Suppressor macrophage treated with lipopolysaccharide for 1 hour (primary cell): Measurements from ENCODE around the gene DNAAF9.
"Not testable (repeated sequence)": the region's sequence is repeated elsewhere in the genome, so short reads cannot be mapped to it uniquely, and the experiment has no call there.

ENCODE experiments used
- DNase-seq, 3 donors: peaks; one replicate each; pipeline ENCODE4 v3.0.0-alpha.2; 2020 to 2022

DNAAF9 gene

DNA sequence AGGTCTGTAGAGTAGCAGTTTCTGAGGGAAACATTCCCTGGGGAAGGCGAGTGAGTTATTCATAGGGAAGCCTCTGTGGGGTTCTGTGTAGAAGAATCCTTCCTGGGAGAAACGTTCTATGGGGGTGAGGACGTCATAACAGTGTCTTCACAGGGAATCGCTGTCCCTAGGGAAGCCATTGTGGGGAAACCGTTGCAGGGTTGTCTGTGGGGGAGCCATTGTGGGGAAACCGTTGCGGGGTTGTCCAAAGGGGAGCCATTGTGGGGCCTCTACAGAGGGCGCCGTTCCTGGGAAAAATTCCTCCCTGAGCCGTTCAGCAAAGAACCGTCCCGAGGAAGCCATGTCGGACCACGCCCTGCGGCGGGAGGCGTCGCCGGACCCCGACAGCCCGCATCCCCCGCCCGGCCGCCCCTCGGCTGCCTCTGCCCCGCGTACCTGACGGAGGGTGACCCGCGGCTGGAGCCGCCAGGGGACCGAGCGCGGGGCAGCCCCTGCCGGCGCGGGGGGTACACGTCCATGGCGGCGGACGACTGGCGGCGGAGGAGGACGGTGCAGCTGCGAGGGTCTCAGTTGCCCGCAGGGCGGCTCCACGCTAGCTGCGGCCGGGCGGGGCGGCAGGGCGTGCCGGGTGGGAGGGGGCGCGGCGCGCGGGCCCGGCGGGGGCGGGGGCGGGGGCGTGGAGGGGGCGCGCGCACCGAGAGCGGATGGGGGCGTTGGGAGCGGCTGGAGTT lies at the start of gene DNAAF9:
DNAAF9 (minus strand) TSS at position 630 of the 731 bp plus-strand sequence; CDS start at position 518, 112 bp downstream.
- DNase-seq, result peak; percentile 66 to 89 (median 78)

DNA sequence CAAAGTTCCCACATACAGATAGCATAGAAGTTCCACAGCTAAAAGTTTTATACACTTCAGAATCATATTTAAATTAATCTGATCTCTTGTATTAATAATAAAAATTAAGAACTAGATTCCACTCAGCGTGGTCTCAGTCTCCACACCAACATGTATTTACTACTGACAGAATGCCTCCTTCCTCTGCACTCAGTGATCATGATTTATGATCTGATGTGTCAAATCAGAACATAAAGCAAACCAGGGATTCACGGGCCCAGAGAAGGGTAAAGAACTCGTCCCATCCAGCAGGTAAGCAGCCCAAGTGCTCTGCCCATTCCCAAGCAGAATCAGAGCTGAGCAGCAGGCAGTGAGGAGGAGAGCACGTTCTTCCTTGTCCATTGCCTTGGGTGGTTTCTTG lies 49.2 kb upstream of the DNAAF9 start:
- no peak for DNase-seq

DNA sequence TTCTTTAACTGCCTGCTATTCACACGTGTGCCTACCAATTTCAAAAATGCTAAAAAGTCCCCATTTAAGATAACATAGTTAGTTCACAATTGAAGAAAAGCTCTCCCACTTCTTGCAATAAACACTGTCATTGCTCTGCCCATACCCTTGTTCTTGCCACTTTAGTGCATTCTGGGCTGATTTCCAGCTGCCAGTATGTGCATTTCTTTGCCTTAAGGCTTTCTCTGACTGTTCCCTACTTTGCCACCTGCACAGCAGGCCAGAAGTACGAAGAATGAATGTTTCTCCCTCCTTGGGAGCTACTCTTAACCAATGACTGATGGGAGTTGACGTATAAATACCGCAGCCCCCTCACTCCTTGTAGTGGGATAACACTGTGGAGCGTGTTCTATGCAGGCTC lies 47.4 kb upstream of the DNAAF9 start:
- DNase-seq, result no peak

DNA sequence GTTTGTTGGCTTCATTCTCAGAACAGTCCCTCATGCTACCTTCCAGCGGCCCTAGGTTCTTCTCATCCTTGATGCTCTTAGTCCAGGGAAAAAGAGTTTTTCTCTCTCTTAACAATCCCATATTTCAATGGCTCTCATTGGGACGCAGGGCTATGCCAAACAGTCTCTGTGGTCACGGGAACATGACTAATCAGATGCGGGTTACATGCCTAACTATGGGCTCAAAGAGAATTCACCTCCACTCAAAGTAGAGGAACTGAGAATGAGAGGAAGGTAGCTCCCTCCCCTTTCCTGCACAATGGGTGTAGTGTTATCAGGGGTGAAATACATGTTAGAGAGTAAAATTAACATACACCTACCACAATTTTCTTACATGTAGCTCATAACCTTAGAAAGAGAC lies 45.2 kb upstream of the DNAAF9 start:
- DNase-seq, result no peak

DNA sequence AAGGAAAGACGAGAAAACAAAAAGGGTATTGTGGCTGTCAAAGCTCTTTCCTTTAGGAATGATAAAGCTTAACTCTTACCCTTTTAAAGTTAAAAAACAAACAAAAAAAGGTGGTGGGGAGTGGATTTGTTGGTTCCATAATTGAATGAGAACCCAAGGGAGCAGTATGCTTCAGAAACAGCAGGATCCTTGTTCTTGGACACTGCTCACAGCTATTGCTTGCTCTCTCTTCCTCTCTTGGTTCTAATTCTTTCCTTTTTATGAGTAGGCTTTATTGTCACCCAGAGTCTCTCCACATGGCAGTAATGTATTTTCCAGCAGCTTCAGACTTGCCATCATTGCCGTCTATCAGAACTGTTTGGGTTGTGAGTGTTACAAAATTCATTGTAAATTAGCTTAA lies 44.7 kb upstream of the DNAAF9 start:
- DNase-seq, result no peak

DNA sequence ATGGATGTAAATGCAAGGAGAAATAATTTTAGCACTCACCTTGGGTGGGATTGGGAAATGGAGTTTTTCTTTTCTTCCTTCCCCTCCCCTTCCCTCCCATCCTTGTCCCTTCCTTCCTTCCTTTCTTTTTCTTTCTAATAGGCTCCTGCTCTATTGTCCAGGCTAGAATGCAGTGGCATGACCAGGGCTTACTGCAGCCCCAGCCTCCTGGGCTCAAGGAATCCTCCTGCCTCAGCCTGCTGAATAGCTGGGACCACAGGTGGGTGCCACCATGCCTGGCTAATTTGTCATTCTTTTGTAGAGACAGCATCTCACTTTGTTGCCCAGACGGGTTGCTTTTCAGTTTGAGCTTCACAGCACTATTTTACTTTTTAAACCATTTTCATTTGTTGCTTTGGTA lies 41.9 kb upstream of the DNAAF9 start:
- no peak for DNase-seq

DNA sequence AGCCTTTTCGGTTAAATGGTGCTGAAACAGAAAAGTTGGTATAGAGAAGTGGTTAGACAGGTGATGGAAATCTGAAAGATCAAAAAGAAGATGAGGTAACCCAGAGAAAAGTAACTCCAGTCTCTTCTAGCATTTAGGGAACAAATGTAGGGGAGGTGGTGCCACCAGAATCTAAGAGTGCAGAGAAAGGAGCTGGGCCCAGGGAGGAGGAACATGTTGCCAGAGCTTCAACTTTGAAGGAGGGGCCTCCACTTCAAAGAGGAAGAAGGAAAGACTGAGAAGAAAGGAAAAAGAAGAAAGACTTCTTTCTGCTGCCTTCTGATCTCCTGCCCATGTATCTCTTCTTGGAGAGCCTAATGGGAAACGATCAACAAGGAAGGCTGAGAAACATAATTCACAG lies 39.9 kb upstream of the DNAAF9 start:
- peak in 2 of 3 donors; percentile 15 to 28 for DNase-seq

DNA sequence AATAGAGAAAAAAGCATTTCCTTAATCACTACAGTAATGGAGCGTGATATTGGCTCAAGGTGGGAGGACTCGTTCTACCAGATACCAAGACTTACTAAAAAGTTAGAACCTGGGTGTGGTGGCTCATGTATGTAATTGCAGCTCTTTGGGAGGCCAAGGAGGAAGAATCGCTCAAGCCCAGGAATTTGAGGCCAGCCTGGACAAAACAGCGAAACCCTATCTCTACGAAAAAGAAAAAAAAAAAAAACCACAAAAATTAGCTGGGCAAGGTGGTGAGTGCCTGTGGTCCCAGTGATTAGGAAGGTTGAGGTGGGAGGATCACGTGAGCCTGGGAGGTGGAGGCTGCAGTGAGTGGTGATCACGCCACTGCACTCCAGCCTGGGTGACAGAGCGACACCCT lies 39.3 kb upstream of the DNAAF9 start:
- no peak for DNase-seq

DNA sequence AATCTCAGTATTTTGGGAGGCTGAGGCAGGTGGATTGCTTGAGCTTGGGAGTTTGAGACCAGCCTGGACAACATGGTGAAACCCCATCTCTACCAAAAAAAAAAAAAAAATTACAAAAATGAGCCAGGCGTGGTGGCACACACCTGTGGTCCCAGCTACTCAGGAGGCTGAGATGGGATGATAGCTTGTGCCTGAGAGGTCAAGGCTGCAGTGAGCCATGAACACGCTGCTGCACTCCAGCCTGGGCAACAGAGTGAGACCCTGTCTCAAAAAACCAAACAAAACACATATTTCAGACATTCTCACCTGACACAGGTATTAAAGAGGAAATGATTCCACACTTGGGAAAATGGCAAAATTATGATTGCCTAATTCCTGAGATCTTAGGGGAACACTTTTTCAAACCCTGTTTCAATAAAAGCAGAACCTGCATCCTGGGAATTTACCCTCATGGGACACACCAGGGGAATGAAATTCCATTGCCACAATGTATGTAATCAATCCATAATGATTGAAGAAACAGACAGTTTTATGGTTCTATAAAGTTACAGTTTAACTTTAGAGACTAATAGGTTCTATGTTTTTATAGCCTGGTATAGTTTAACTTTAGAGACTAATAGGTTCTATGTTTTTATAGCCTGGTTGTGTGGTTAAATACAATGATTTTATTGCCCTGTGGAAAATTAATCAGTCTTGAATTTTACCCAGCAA lies 29.6 kb upstream of the DNAAF9 start:
- no peak for DNase-seq

DNA sequence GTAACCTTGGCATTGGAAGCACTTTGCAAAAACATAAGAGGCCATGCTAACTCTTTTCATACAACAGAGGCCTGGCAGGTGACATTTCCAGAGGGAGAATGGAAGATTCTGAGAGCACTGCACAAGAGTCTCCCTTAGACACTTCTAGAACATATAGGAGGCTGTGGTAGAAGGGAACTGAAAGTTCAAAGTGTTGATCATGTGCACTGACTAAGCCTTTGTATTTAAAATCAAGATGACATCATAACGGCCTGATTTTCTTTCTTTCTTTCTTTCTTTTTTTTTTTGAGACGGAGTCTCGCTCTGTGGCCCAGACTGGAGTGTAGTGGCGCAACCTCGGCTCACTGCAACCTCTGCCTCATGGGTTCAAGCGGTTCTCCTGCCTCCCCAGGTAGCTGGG lies 26.8 kb upstream of the DNAAF9 start:
- DNase-seq, result peak; percentile 69 to 89 (median 88)

DNA sequence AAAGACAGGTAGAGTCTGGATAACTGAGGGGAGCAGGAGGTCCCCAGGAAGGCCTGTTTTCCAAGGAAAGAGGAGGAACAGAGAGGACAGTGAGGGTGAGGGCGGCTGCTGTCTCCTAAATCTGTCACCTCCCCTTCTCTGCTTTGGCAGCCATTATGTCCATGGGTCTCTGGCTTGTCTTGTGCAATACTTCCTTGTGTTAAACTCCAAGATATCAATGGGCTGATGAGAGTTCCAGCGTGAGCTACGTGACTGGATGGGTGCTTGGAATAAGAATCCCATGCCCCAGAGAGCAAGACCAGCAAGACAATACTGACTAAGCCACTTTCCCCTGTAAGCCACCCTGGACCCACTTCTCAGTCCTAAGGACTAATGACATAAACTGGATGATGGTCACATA lies 26.3 kb upstream of the DNAAF9 start:
- DNase-seq, result peak in 1 of 3 donors; percentile 23

DNA sequence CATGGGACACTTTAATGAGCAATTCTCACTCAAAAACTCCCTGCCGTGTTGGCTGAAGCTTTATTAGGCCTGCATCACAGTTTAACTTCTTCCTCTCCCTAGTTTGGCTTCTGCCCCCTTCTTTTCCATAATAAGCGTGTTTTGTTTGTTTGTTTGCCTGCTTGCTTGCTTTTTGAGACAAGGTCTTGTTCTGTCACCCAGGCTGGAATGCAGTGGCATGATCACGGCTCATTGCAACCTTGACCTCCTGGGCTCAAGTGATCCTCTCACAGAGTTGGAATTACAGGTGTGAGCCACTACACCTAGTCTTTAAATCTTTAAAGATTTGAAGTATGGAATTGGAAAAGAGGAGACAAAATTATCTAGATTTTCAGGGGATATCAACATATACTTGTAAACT lies 25.4 kb upstream of the DNAAF9 start:
- DNase-seq, result peak in 1 of 3 donors; percentile 22

DNA sequence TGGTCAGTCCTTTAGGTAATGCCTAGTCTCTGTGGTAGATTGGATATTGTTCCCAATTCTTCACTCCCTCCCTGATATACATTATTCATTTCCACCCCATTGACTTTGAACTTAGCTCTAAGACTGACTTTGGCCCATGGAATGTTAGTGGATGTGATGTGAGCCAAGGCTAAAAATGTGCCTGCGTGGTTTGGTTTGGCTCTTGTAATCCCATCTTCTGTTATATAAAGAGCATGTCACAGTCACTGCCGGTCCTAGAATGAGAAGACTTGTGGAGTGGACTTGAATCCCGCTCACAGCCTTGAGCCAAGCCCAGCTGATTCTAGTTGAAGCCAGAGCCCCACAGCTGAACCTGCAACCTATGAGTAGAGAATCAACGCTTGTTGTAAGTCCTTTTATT lies 23.6 kb upstream of the DNAAF9 start:
- DNase-seq, result no peak

DNA sequence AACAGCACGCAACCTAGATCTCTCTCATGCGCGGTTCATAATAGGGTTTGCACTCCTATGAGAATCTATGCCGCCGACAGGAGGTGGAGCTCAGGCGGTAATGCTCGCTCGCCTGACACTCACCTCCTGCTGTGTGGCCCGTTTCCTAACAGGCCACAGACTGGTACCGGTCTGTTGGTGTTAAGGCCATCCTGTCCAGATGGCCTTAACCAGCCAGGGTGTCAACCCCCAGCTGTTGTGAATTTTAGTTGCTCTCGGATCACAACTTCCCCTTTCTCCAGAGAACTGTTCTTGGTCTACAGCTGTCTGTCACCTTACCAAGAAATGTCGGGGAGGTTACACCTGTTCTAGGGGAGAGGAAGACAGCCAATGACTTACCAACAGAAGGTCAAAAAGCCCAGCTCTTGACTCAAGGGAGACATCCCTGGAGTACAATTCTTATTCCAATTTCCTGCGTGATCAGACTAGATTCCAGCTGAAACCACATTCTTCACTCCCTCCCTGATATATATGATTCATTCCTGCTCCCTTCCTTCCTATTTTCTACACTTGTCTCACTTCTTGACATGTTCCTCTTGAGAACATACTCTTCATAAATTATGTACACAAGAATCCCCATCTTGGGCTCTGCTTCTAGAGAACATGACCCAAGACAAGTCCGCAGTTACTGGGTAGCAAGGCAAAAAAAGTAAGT lies 23.1 kb upstream of the DNAAF9 start:
- DNase-seq, result peak; percentile 61 to 71 (median 68)

DNA sequence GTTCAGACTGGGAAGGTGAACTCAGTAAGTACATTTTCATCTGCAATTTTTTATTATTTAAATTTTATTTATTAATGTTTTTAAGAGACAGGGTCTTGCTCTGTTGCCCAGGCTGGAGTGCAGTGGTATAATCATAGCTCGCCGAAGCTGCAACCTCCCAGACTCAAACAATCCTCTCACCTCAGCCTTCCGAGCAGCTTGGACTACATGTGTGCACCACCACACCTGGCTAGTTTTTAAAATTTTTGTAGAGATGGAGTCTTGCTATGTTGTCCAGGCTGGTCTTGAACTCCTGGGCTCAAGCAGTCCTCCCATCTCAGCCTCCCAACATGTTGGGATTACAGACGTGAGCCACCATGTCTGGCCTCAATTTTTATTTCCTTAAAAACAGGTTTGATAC lies 19.3 kb upstream of the DNAAF9 start:
- not testable (repeated sequence) for DNase-seq

DNA sequence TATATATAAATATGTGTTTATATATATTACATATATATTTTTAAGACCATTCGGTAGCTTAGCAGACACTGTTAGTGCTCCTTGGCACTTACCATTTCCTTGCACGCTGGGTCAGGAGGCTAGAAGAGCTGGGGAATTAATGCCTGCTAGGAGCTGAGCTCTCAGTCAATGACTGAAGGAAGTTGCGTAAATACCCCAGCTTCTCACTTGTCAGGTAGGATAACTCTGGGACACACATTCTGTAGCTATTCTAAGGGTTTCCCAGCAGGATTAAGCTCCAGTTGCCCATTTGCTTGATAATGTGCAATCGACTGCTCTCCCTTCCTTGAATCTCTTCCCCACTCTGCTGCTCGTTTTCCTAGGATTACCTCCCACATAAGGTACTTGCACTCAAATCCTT lies 15.7 kb upstream of the DNAAF9 start:
- DNase-seq, result no peak

DNA sequence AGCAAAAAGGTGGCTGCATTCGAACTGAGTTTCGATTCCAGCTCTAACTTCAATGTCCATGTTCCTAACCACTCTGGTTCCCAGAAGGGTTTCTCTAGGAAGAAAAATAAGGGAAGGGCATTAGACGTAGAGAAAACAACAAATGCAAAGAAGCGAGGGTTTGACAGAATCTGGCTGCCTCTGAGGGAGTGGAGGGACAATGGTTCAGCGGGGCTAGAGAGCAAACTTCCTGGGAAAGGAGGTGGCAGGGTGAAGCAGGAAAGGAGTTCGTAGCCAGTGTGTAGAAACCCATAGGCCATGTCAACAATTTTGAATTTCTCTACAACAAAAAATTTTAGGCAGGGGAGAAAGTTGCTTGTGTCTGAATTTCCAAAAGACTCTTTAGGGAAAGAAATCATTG lies 14.5 kb upstream of the DNAAF9 start:
- no peak for DNase-seq

DNA sequence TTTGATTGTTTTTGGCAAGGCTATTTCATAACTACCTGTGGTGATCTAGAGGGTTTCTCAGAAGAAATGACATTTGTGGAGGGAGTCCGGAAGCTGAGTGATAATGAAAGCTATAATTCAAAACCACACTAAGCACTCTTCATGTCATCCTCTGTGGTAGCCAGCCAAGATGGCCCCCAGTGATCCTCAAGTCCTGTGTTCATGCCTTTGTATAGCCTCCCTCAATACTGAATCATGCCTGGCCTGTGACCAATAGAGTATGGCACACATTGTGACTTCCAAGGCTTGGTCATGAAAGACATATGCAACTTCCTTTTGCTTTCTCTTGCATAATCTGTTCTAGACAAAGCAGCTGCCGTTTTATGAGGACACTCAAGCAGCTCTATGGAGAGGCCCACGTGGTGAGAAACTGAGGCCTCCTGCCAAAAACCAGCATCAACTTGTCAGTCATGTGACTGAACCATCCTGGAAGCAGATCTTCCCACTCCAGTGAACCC lies 12.8 kb upstream of the DNAAF9 start:
- peak; percentile 88 to 95 (median 94) for DNase-seq

DNA sequence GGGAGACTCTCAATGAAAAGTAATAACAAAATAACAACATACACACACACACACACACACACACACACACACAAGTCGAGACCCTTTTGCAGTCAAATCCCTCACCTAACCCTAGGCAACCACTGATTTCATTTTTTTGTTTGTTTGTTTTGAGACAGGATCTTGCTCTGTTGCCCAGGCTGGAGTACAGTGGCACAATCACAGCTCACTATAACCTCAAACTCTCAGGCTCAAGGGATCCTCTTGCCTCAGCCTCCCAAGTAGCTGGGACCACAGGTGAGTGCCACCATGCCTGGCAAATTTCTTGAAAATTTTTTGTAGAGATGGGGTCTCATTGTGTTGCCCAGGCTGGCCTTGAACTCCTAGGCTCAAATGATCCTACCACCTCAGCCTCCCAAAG lies 10.7 kb upstream of the DNAAF9 start:
- DNase-seq, result not testable (repeated sequence)

DNA sequence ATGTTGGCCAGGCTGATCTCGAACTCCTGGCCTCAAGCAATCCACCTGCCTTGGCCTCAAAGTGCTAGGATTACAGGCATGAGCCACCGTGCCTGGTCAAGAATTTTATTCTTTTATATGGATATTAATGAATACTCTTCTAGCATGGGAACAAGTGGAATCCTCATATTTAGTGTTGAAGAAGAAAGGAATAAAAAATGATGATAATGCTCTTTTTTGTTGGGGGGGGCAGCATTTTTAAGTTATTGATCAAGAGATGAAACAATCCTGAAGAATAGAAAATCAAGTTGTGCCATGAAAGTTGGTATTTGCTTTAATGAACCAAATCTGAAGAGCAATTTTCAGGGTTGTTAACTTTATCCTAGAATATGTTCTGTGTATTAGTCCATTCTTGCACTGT lies 6.7 kb upstream of the DNAAF9 start:
- no peak for DNase-seq

DNA sequence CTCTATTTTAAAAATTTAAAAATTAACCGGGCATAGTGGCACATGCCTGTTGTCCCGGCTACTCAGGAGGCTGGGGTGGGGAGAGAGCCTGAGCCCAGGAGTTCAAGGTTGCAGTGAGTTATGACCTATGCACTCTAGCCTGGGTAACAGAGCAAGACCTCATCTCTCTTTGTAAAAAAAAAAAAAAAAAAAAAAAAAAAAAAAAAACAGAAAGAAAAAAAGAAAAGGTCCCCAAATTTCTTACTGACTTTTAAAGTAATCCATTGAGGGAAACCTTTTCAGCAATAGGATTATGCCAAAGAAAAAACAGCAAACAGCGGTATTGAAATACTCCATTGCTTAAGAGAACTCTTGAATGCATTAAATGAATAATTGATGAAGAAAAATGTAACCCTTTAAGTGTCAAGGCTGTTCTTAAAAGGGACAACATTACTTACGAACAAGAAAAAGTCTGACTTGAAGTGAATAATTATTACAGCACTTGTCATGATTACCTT lies 6.0 kb upstream of the DNAAF9 start:
- DNase-seq, result no peak

DNA sequence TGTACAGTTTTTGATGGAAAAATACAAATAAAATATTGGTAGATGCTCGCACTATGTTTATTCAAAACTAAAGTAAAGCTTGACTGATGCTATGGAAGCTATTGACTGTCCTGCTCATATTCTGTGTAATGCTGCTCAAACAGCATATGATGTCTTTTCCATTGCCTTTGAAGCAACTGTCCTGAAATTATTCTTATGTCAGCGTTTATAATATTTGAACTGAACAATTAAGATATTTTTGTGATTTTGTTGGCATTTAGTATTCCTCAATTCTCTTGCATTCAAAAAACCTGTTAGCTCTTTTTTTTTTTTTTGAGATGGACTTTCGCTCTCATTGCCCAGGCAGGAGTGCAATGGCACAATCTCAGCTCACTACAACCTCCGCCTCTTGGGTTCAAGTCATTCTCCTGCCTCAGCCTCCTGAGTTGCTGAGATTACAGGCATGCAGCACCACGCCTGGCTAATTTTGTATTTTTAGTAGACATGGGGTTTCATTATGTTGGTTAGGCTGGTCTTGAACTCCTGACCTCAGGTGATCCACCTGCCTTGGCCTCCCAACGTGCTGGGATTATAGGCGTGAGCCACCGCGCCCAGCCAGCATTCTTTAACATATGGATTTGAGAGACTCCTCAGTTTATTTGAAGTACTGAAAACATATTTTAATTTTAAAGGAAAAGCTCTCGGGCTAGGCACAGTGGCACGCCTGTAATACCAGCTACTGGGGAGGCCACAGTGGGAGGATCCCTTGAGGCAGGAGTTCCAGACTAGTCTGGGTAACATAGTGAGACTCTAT lies 5.3 kb upstream of the DNAAF9 start:
- no peak for DNase-seq

DNA sequence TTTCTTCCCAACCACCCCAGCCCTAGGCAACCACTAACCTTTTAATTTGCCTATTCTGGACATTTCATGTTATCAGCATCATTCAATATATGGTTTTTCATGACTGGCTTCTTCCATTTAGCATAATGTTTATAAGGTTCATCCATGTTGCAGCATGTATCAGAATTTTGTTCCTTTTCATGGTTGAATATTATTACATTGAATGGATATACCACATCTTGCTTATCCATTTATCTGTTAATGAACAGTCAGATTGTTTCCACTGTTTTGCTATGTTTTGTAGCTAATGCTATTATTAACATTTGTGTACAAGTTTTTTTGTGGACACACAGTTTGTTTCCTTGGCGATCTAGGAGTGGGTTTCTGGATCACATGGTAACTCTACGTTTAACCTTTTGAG lies 3.0 kb upstream of the DNAAF9 start:
- no peak for DNase-seq
